H9 (cell line): ENCODE measurements around the gene INVS. TPM values are rescaled to one million over a fixed set of nuclear protein-coding genes. Genes with fewer than 3 reads are reported as not detected.
"Not testable (repeated sequence)": the region's sequence is repeated elsewhere in the genome, so short reads cannot be mapped to it uniquely, and the experiment has no call there.

ENCODE experiments used
- DNase-seq: peaks from one replicate; pipeline ENCODE4 v3.0.0-alpha.2; 2017
- H2AFZ ChIP-seq: one replicate; pipeline ENCODE4 v1.6.1; 2013; ENCODE audit warnings: mild to moderate bottlenecking, low read length, control low read depth, moderate library complexity
- H2AK5ac ChIP-seq: 2 replicates; pipeline ENCODE4 v1.6.1; 2013; ENCODE audit warnings: low read length, control low read depth, mixed read lengths; ENCODE audit not compliant: insufficient read length
- H2BK120ac ChIP-seq: one replicate; pipeline ENCODE4 v1.6.1; 2013; ENCODE audit warnings: low read depth, mild to moderate bottlenecking, low read length, control low read depth, inconsistent platforms; ENCODE audit not compliant: poor library complexity, severe bottlenecking
- H2BK12ac ChIP-seq: 2 replicates; pipeline ENCODE4 v1.6.1; 2013; ENCODE audit warnings: low read length, control low read depth, mixed read lengths, low read depth; ENCODE audit not compliant: insufficient read length
- H2BK15ac ChIP-seq: 2 replicates; pipeline ENCODE4 v1.6.1; 2013; ENCODE audit warnings: low read depth, low read length, control low read depth
- H2BK20ac ChIP-seq: one replicate; pipeline ENCODE4 v1.6.1; 2013; ENCODE audit warnings: low read depth, mild to moderate bottlenecking, low read length, control low read depth, inconsistent platforms; ENCODE audit not compliant: poor library complexity, severe bottlenecking
- H2BK5ac ChIP-seq: 2 replicates; pipeline ENCODE4 v1.6.1; 2013; ENCODE audit warnings: low read length, control low read depth, mixed read lengths; ENCODE audit not compliant: insufficient read length
- H3K14ac ChIP-seq: 2 replicates; pipeline ENCODE4 v1.6.1; 2013; ENCODE audit warnings: low read length, control low read depth; ENCODE audit not compliant: insufficient read depth
- H3K18ac ChIP-seq: 2 replicates; pipeline ENCODE4 v1.6.1; 2013; ENCODE audit warnings: low read depth, mild to moderate bottlenecking, mixed read lengths, low read length, control low read depth; ENCODE audit not compliant: insufficient read length
- H3K23ac ChIP-seq: 2 replicates; pipeline ENCODE4 v1.6.1; 2013; ENCODE audit warnings: low read length, control low read depth, mixed read lengths, low read depth; ENCODE audit not compliant: insufficient read length
- H3K23me2 ChIP-seq: 2 replicates; pipeline ENCODE4 v1.6.1; 2013; ENCODE audit warnings: low read depth, mild to moderate bottlenecking, mixed read lengths, low read length, control low read depth; ENCODE audit not compliant: insufficient read length, poor library complexity, severe bottlenecking
- H3K27ac ChIP-seq: 2 replicates; pipeline ENCODE4 v1.5.1; 2013; ENCODE audit warnings: low read length, control low read depth, mixed read lengths, low read depth; ENCODE audit not compliant: insufficient read length
- H3K27me3 ChIP-seq: 2 replicates; pipeline ENCODE4 v1.6.1; 2013; ENCODE audit warnings: low read length, control low read depth, inconsistent platforms; ENCODE audit not compliant: insufficient read depth
- H3K4ac ChIP-seq: 2 replicates; pipeline ENCODE4 v1.6.1; 2013; ENCODE audit warnings: low read depth, mild to moderate bottlenecking, control low read depth, inconsistent platforms, low read length, moderate library complexity
- H3K4me1 ChIP-seq: 2 replicates; pipeline ENCODE4 v1.6.1; 2013; ENCODE audit warnings: low read length, control low read depth, inconsistent platforms; ENCODE audit not compliant: insufficient read depth
- H3K4me2 ChIP-seq: 2 replicates; pipeline ENCODE4 v1.6.1; 2013; ENCODE audit warnings: low read length, control low read depth, mixed read lengths; ENCODE audit not compliant: insufficient read length, insufficient read depth
- H3K56ac ChIP-seq: 2 replicates; pipeline ENCODE4 v1.6.1; 2013; ENCODE audit warnings: low read depth, mild to moderate bottlenecking, mixed read lengths, low read length, control low read depth; ENCODE audit not compliant: insufficient read length
- H3K79me1 ChIP-seq: 2 replicates; pipeline ENCODE4 v1.6.1; 2013; ENCODE audit warnings: low read depth, mild to moderate bottlenecking, moderate library complexity, low read length, control low read depth, inconsistent platforms; ENCODE audit not compliant: insufficient read depth, poor library complexity, severe bottlenecking
- H3K79me2 ChIP-seq: 2 replicates; pipeline ENCODE4 v1.6.1; 2013; ENCODE audit warnings: low read length, control low read depth, inconsistent platforms; ENCODE audit not compliant: insufficient read depth
- H3K9ac ChIP-seq: 2 replicates; pipeline ENCODE4 v1.6.1; 2013; ENCODE audit warnings: low read length, control low read depth, mixed read lengths; ENCODE audit not compliant: insufficient read length; ENCODE audit errors: extremely low read depth
- H3K9me3 ChIP-seq: one replicate; pipeline ENCODE4 v1.6.1; 2013; ENCODE audit warnings: low read depth, low read length, inconsistent platforms; ENCODE audit not compliant: control insufficient read depth
- H3T11ph ChIP-seq: one replicate; pipeline ENCODE4 v1.6.1; 2013; ENCODE audit warnings: mild to moderate bottlenecking, low read length, control low read depth, inconsistent platforms
- H4K20me1 ChIP-seq: one replicate; pipeline ENCODE4 v1.6.1; 2013; ENCODE audit not compliant: control insufficient read depth, insufficient read length, insufficient read depth
- H4K5ac ChIP-seq: 2 replicates; pipeline ENCODE4 v1.6.1; 2013; ENCODE audit warnings: low read depth, mild to moderate bottlenecking, mixed read lengths, low read length, control low read depth; ENCODE audit not compliant: insufficient read length
- H4K8ac ChIP-seq: replicated peaks from 2 replicates; pipeline ENCODE4 v1.6.1; 2013; ENCODE audit warnings: low read length, control low read depth, mixed read lengths, low read depth; ENCODE audit not compliant: insufficient read length
- H4K91ac ChIP-seq: 2 replicates; pipeline ENCODE4 v1.6.1; 2013; ENCODE audit warnings: low read depth, mild to moderate bottlenecking, moderate library complexity, mixed read lengths, low read length, control low read depth; ENCODE audit not compliant: insufficient read length
- H3K27ac Mint-ChIP-seq, 3 experiments: 2 replicates in 2 of 3; 3 replicates in 1 of 3; pipeline ENCODE4 v1.8.0; 2020 to 2021; ENCODE audit warnings: mixed read lengths in 3 of 3, mild to moderate bottlenecking in 1 of 3, moderate library complexity in 1 of 3
- H3K27me3 Mint-ChIP-seq: 2 replicates; pipeline ENCODE4 v1.8.0; 2021; ENCODE audit warnings: low read depth, mild to moderate bottlenecking, moderate library complexity, mixed read lengths
- H3K36me3 Mint-ChIP-seq, 3 experiments: 2 replicates in 2 of 3; 3 replicates in 1 of 3; pipeline ENCODE4 v1.8.0; 2020 to 2021; ENCODE audit warnings: low read depth in 3 of 3, mixed read lengths in 3 of 3; ENCODE audit not compliant: insufficient read depth in 1 of 3
- H3K4me1 Mint-ChIP-seq, 2 experiments: 2 replicates each; pipeline ENCODE4 v1.8.0; 2020; ENCODE audit warnings: mixed read lengths in 2 of 2
- H3K4me3 Mint-ChIP-seq, 2 experiments: 2 replicates in 1 of 2; 3 replicates in 1 of 2; pipeline ENCODE4 v1.8.0; 2020 to 2021; ENCODE audit warnings: mild to moderate bottlenecking in 2 of 2, mixed read lengths in 2 of 2, moderate library complexity in 1 of 2
- H3K9me3 Mint-ChIP-seq, 2 experiments: 2 replicates in 1 of 2; 3 replicates in 1 of 2; pipeline ENCODE4 v1.8.0; 2020; ENCODE audit warnings: mild to moderate bottlenecking in 2 of 2, mixed read lengths in 2 of 2, moderate library complexity in 1 of 2
- WGBS: extraction: QIAGEN DNeasy Blood & Tissue Kit; methylation state at CpG from one replicate; pipeline ENCODE4 v1.1.7; 2013; ENCODE audit warnings: missing lambda C conversion rate, low lambda C conversion rate, mixed read lengths; ENCODE audit not compliant: insufficient read length; ENCODE audit errors: extremely low coverage; 5-methylcytosine and 5-hydroxymethylcytosine counted together
- total RNA-seq: library from RNA; stranded (reverse); gene quantifications from 2 replicates; pipeline ENCODE4 v1.2.1, GENCODE V29; 2021
- TF ChIP-seq, protein P1 (sequence below): fragments of 200-600 bp; sonication (generic); conservative IDR thresholded peaks from 3 replicates; pipeline ENCODE4 v1.8.0; 2021; ENCODE audit warnings: antibody characterized with exemption, mild to moderate bottlenecking

INVS gene
- total RNA-seq, 1 experiment from 2014 or later: 7.5 TPM

DNA sequence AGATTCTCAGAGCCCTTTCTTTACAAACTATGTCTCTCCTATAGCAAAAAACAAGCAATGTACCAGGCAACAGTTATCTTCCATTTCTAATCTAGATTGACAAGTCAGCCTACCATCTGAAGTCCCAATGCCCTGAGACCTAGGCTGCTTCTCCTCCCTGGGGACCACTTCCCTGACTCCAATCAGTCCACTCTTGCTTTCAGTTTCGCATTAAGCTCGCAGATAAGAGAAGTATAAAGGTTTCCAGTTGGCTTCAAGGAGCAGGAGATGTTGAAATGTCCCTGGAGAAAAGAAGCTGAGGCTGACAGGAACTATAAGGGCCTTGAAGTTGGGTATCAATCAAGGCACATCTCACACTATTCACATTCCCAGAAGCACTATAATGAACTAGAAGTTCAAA is 32.5 kb upstream of the INVS start:
- Histone ChIP-seq H2BK120ac (no peak overlapping the region), H4K91ac (no peak overlapping the region), H2AFZ (no peak overlapping the region), H2AK5ac (no peak overlapping the region), H3K56ac (no peak overlapping the region), H3K27me3 (no peaks in the 10 kb centered on the region), H3K18ac (no peak overlapping the region), H4K8ac (no peak overlapping the region), H3K9ac (no peak overlapping the region), H2BK12ac (no peak overlapping the region), H3K79me2 (no peaks in the 10 kb centered on the region), H2BK20ac (no peak overlapping the region), H3T11ph (no peak overlapping the region), H3K23ac (no peak overlapping the region), H4K20me1 (no peaks in the 10 kb centered on the region), H3K14ac (no peak overlapping the region), H3K4me2 (no peak overlapping the region), H3K4me1 (no peaks in the 10 kb centered on the region), H3K27ac (no peak overlapping the region), H4K5ac (no peak overlapping the region), H2BK5ac (no peak overlapping the region), H3K79me1 (no peaks in the 10 kb centered on the region), H3K4ac (no peak overlapping the region), H3K9me3 (no peaks in the 10 kb centered on the region), H2BK15ac (no peak overlapping the region), H3K23me2 (no peaks in the 10 kb centered on the region)
- H3K4me3 Mint-ChIP-seq: no peak overlapping the region
- WGBS: no CpG with 5 or more reads among the region's 2 CpGs
- peaks cover 18 to 19% of the 10 kb centered on the region in 2 experiments; a peak in 4 of 5 replicates for H3K9me3 Mint-ChIP-seq
- no peak overlapping the region for H3K27ac Mint-ChIP-seq
- peaks cover 12 to 17% of the 10 kb centered on the region in 2 experiments for H3K4me1 Mint-ChIP-seq
- TF ChIP-seq, protein P1, sequence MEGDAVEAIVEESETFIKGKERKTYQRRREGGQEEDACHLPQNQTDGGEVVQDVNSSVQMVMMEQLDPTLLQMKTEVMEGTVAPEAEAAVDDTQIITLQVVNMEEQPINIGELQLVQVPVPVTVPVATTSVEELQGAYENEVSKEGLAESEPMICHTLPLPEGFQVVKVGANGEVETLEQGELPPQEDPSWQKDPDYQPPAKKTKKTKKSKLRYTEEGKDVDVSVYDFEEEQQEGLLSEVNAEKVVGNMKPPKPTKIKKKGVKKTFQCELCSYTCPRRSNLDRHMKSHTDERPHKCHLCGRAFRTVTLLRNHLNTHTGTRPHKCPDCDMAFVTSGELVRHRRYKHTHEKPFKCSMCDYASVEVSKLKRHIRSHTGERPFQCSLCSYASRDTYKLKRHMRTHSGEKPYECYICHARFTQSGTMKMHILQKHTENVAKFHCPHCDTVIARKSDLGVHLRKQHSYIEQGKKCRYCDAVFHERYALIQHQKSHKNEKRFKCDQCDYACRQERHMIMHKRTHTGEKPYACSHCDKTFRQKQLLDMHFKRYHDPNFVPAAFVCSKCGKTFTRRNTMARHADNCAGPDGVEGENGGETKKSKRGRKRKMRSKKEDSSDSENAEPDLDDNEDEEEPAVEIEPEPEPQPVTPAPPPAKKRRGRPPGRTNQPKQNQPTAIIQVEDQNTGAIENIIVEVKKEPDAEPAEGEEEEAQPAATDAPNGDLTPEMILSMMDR: no peak
- H3K36me3 Mint-ChIP-seq: peaks cover 9 to 16% (median 13%) of the 10 kb centered on the region in 3 experiments; a peak in 6 of 7 replicates
- 0 out of 2 replicates have a peak, but pooled peaks cover 4% of the 10 kb centered on the region for H3K27me3 Mint-ChIP-seq
- DNase-seq: no peak

DNA sequence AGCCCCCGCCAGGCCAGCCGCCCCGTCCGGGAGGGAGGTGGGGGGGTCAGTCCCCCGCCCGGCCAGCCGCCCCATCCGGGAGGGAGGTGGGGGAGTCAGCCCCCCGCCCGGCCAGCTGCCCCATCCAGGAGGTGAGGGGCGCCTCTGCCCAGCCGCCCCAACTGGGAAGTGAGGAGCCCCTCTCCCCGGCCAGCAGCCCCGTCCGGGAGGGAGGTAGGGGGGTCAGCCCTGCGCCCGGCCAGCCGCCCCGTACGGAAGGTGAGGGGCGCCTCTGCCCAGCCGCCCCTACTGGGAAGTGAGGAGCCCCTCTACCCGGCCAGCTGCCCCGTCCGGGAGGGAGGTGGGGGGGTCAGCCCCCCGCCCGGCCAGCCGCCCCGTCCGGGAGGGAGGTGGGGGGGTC is 31.1 kb upstream of the INVS start:
- Mint-ChIP-seq H3K9me3 (peaks cover 18 to 19% of the 10 kb centered on the region in 2 experiments; a peak in 4 of 5 replicates), H3K36me3 (peaks cover 9 to 16% (median 13%) of the 10 kb centered on the region in 3 experiments; a peak in 6 of 7 replicates), H3K4me1 (peaks cover 12 to 16% of the 10 kb centered on the region in 2 experiments)
- H3K4ac ChIP-seq, H3K23me2 ChIP-seq, H3K23ac ChIP-seq, H3K4me3 Mint-ChIP-seq, H3K79me1 ChIP-seq, H2BK20ac ChIP-seq, H3K4me2 ChIP-seq, H4K8ac ChIP-seq, H2BK15ac ChIP-seq, H2AK5ac ChIP-seq, H2BK120ac ChIP-seq, H3K4me1 ChIP-seq, DNase-seq, H3K27ac ChIP-seq, H3K14ac ChIP-seq, H3K9me3 ChIP-seq, H4K91ac ChIP-seq, H2BK5ac ChIP-seq, H2AFZ ChIP-seq, H3K56ac ChIP-seq, H3K18ac ChIP-seq, H3T11ph ChIP-seq, H2BK12ac ChIP-seq, H3K27me3 ChIP-seq, H3K79me2 ChIP-seq, H4K20me1 ChIP-seq, H3K27me3 Mint-ChIP-seq, H4K5ac ChIP-seq, H3K27ac Mint-ChIP-seq, H3K9ac ChIP-seq: not testable (repeated sequence)
- no CpG with 5 or more reads among the region's 30 CpGs for WGBS
